Stimulated activated CD8-positive, alpha-beta memory T cell treated with anti-CD3 and anti-CD28 coated beads, Interleukin-12 subunit alpha, Interleukin-12 subunit beta, amount 100 ng/mL, for 4 hours (primary cell): ENCODE results near the gene EFNB1.
A peak's percentile ranks its signal among the peaks of the same experiment; 100 is the strongest.

Experiments
- DNase-seq: peaks from one replicate; pipeline ENCODE4 v3.0.0-alpha.2; 2020; ENCODE audit warnings: low read depth

EFNB1 gene

DNA sequence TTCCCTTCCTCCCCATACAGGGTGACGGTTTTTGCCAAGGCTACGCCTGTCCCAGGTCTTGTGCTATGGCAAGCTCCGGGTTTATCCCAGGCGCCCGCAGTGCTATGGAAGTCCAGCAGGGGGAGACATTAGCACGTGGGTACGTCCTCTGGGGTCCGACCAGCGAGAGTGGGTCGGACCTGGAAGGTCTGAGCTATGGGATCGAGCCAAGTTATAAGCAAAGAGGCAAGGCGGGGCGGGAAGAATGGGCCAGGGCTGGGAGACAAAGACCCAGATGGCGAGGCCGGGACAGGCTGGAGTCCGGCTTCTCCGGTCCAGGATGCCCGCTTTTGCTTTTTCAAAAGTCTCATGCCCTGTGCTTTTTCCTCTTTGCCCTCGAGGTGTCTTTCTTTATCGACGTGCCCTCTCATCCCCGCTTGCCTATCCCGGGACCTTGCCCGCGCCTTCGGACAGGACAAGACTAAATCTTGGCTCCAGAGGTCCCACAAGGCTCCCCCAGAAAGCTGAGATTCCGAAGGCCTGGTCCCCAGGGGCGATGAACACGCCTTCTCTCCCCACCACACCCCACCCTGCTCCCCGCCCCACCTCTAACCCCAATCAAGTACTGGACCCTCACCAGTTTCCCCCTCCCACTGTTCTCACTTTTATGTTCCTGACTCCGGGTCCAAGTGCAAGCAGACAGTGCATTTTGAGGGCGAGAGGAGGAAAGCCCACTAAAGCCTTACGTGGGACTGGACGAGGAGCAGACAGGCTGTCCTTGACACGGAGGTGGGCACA is 785 bp upstream of the EFNB1 start:
- DNase-seq, result peak; percentile 46

- DNase-seq, result no peak
Measured at GRCh38 chrX:68829582-68830418, 979 bp downstream of the EFNB1 start.

DNA sequence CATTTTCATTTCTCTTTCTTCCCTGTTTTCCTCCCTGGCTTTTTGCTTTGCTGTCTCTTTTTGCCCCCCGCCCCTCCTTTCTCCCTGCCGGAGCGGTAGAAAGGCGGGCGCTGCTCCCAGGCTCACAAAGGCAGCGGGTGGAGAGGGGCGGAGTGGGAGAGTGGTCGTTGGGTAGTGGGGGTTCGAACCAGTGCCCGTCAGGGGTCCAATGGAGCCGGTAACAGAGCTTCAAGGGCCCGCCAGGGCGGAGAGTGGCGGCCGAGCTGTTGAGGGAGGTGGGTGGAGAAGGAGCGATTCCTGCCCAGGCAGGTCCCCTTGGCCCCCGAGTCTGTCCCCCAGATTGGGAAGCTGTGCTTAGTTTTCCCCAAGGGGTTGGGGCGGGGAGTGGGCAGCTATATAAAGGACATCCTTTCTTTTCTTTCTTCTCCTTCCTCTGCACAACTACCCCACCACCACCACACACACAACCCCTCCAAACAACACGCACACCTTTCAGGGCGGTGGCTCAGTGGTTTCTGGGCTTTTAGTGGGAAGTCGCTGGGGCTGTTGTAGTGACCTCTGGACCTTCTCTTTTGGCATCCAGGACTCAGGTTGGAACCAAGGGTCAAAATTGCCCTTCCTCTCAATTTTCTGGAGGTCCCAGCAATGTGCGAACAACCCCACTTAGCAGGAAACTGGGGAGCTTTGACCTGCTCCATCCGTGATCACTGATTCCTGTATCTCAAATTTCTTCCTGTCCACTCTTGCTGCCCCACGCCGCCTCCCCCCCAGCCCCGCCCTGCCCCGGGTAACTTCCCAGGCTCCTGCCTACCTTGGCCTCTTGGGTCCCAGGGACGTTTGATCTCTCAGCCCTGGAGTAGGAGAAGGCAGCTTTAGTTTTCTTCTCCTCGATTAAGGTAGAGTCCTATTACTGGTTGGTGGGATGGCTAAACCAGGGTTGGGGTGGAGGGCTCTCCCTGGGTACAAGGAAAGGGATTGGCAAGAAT is 1.9 kb downstream of the EFNB1 start:
- no peak for DNase-seq

- no peak for DNase-seq
Measured at GRCh38 chrX:68831405-68832100, 2.7 kb downstream of the EFNB1 start.

- no peak for DNase-seq
Measured at GRCh38 chrX:68832101-68832416, 3.2 kb downstream of the EFNB1 start.

GRCh38 chrX:68832516-68833447 is 4.0 kb downstream of the EFNB1 start:
- DNase-seq, result no peak

DNA sequence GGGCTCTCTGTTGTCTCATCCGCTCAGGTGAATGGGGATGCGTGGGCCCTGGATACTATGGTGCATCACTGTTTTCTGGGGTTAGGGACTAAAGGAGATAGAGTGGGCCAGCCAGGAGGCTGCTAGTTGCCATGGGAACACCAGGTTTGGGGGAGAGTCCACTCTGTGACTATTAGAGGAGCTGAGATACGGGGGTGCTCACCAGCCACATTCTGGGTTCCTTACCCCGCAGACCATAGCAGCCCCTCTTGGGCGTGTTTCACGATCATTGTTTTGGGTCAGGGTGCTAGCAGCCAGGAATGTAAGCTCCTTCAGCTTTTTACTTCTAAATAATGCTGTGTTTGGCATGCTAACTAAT is 4.6 kb downstream of the EFNB1 start:
- no peak for DNase-seq

GRCh38 chrX:68833855-68834331 is 5.1 kb downstream of the EFNB1 start:
- DNase-seq, result no peak

GRCh38 chrX:68834371-68835103 is 5.7 kb downstream of the EFNB1 start:
- no peak for DNase-seq

DNA sequence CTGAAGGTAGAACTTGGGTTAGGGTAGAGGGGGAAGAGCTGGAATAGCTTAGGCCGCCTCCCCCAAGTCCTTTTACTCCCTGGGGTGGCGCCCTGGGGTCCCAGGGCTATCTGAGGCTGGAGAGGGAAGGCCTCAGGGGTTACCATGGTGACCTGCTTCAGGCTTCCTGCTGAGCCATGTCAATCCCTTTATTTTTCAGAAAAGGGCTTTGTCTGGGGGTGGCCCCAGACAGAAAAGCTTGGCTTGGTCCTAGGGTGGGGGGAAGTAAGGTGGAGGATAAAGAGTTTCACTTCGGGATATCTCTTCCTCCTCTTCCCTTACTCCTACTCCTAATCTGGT is 6.3 kb downstream of the EFNB1 start:
- no peak for DNase-seq

- no peak for DNase-seq
Measured at GRCh38 chrX:68835468-68835867, 6.6 kb downstream of the EFNB1 start.

- DNase-seq, result no peak
Measured at GRCh38 chrX:68837119-68837518, 8.3 kb downstream of the EFNB1 start.

- DNase-seq, result no peak
Measured at GRCh38 chrX:68838571-68838910, 9.7 kb downstream of the EFNB1 start.

DNA sequence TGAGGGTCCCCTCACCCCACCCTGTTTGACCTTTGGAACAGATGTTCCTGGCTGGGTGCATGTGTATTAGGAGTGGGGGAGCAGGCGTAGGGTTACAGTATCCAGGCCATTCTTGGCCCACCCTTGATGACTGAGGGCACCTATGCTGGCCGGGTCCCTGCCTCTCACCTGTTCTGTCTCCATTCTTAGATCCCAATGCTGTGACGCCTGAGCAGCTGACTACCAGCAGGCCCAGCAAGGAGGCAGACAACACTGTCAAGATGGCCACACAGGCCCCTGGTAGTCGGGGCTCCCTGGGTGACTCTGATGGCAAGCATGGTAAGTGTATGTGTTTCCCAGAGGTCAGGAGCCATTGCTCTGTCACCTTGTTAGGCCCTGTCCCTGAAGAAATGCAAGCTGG is 10.9 kb downstream of the EFNB1 start:
- no peak for DNase-seq

- DNase-seq, result no peak
Measured at GRCh38 chrX:68840256-68840655, 11.4 kb downstream of the EFNB1 start.

GRCh38 chrX:68841251-68842049 is 12.6 kb downstream of the EFNB1 start:
- no peak for DNase-seq

- DNase-seq, result no peak
Measured at GRCh38 chrX:68842351-68842750, 13.5 kb downstream of the EFNB1 start.

DNA sequence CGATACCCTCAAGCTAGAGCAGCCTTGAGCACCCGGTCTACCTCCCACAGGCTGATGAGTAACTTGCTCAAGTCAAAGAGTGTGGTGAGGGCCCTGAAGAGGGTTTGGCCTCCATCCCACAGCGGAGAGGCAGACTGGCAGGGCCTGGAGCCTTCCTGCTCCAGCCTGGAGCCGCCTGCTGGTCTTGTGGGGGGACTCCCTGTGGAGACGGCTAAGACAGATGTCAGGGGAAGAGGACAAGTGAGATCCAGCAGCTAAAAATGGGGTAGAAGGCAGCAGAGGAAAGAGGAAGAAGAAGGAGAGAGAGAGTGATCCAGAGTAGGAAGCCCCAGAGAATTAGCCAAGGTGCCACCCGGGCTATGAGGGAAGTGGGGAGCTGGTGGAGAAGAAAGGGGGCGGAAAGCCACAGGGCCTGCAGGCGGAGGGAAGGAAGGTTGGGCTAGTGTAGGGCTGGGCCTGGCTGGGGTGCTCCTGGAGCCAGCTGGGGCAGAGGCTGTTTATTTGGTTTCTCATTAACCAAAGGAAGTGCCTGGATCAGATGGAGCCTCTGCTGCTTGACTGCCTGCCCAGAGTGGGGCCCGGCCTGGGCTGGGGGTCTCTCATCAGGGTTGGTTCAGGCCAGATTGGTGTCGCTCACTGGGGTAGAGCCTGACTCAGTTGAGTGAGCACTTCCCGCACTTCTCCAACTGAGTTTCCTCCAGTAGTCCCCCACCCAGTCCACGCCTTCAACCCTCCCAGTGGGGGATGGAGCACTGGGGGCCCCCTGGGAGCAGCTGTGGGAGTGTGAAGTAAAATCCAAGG is 14.2 kb downstream of the EFNB1 start:
- no peak for DNase-seq
